Liver (tissue), 3 donors: ENCODE measurements around the gene DHRS9.

Experiments used
- EGR1 ChIP-seq, 2 donors: IDR thresholded peaks; 2 replicates each; pipeline ENCODE4 v1.6.1; 2016 to 2018; ENCODE audit warnings: antibody characterized with exemption in 2 of 2, low read depth in 2 of 2
- FOXA1 ChIP-seq: IDR thresholded peaks from 2 replicates; pipeline ENCODE4 v1.6.1; 2016; ENCODE audit warnings: antibody characterized with exemption
- GABPA ChIP-seq, 2 donors: IDR thresholded peaks in 1 of 2; conservative IDR thresholded peaks in 1 of 2; 2 replicates each; pipeline ENCODE4 v1.6.1; 2016; ENCODE audit warnings: antibody characterized with exemption in 2 of 2, mild to moderate bottlenecking in 1 of 2, moderate library complexity in 1 of 2
- HNF4G ChIP-seq: IDR thresholded peaks from 2 replicates; pipeline ENCODE4 v1.6.1; 2016; ENCODE audit warnings: antibody characterized with exemption
- JUND ChIP-seq, 2 donors: IDR thresholded peaks; 2 replicates each; pipeline ENCODE4 v1.6.1; 2016; ENCODE audit warnings: antibody characterized with exemption in 2 of 2
- SP1 ChIP-seq: IDR thresholded peaks from 2 replicates; pipeline ENCODE4 v1.6.1; 2018; ENCODE audit warnings: antibody characterized with exemption, mild to moderate bottlenecking
- TAF1 ChIP-seq: conservative IDR thresholded peaks from 2 replicates; pipeline ENCODE4 v1.6.1; 2016; ENCODE audit warnings: antibody characterized with exemption, mild to moderate bottlenecking
- YY1 ChIP-seq: IDR thresholded peaks from 2 replicates; pipeline ENCODE4 v1.6.1; 2016; ENCODE audit warnings: antibody characterized with exemption, mild to moderate bottlenecking
- TF ChIP-seq, protein P1 (sequence below): fragments of 150-350 bp; IDR thresholded peaks from 2 replicates; pipeline ENCODE4 v1.5.1; 2017; ENCODE audit warnings: improper control_type of control experiment, low read depth, low read length; ENCODE audit not compliant: missing input control
- TF ChIP-seq, protein P2 (sequence below): IDR thresholded peaks from 2 replicates; pipeline ENCODE4 v1.6.1; 2016; ENCODE audit warnings: antibody characterized with exemption, mild to moderate bottlenecking
- TF ChIP-seq, protein P3 (sequence below): IDR thresholded peaks from 2 replicates; pipeline ENCODE4 v1.6.1; 2016; ENCODE audit warnings: antibody characterized with exemption
- TF ChIP-seq, protein P4 (sequence below): IDR thresholded peaks from 2 replicates; pipeline ENCODE4 v1.6.1; 2016; ENCODE audit warnings: antibody characterized with exemption
- TF ChIP-seq, protein P5 (sequence below): IDR thresholded peaks from 2 replicates; pipeline ENCODE4 v1.6.1; 2016; ENCODE audit warnings: antibody characterized with exemption
- donor health status: healthy.
- donor health status: healthy.

DNA sequence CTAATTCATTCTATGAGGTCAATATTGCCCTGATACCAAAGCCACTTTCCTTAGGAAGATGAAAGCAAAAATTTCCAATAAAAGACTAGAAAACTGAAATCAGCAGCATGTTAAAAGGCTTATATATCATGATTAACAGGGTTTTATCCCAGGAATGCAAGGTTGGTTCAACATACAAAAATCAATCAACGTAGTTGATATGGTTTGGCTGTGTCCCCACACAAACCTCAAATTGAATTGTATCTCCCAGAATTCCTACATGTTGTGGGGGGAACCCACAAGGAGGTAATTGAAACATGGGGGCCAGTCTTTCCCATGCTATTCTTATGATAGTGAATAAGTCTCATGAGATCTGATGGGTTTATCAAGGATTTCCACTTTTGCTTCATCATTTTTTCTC, 26.5 kb upstream of the DHRS9 start:
- TF ChIP-seq, protein P1, sequence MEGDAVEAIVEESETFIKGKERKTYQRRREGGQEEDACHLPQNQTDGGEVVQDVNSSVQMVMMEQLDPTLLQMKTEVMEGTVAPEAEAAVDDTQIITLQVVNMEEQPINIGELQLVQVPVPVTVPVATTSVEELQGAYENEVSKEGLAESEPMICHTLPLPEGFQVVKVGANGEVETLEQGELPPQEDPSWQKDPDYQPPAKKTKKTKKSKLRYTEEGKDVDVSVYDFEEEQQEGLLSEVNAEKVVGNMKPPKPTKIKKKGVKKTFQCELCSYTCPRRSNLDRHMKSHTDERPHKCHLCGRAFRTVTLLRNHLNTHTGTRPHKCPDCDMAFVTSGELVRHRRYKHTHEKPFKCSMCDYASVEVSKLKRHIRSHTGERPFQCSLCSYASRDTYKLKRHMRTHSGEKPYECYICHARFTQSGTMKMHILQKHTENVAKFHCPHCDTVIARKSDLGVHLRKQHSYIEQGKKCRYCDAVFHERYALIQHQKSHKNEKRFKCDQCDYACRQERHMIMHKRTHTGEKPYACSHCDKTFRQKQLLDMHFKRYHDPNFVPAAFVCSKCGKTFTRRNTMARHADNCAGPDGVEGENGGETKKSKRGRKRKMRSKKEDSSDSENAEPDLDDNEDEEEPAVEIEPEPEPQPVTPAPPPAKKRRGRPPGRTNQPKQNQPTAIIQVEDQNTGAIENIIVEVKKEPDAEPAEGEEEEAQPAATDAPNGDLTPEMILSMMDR = no peak
- TF ChIP-seq, protein P2, sequence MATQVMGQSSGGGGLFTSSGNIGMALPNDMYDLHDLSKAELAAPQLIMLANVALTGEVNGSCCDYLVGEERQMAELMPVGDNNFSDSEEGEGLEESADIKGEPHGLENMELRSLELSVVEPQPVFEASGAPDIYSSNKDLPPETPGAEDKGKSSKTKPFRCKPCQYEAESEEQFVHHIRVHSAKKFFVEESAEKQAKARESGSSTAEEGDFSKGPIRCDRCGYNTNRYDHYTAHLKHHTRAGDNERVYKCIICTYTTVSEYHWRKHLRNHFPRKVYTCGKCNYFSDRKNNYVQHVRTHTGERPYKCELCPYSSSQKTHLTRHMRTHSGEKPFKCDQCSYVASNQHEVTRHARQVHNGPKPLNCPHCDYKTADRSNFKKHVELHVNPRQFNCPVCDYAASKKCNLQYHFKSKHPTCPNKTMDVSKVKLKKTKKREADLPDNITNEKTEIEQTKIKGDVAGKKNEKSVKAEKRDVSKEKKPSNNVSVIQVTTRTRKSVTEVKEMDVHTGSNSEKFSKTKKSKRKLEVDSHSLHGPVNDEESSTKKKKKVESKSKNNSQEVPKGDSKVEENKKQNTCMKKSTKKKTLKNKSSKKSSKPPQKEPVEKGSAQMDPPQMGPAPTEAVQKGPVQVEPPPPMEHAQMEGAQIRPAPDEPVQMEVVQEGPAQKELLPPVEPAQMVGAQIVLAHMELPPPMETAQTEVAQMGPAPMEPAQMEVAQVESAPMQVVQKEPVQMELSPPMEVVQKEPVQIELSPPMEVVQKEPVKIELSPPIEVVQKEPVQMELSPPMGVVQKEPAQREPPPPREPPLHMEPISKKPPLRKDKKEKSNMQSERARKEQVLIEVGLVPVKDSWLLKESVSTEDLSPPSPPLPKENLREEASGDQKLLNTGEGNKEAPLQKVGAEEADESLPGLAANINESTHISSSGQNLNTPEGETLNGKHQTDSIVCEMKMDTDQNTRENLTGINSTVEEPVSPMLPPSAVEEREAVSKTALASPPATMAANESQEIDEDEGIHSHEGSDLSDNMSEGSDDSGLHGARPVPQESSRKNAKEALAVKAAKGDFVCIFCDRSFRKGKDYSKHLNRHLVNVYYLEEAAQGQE = no peak
- no peak for TF ChIP-seq TAF1
- TF ChIP-seq, protein P3, sequence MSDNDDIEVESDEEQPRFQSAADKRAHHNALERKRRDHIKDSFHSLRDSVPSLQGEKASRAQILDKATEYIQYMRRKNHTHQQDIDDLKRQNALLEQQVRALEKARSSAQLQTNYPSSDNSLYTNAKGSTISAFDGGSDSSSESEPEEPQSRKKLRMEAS = no peak
- TF ChIP-seq SP1 = no peak
- TF ChIP-seq EGR1 (IDR thresholded peaks at IDR 0.05; ENCODE audit: low read depth in 2 of 2) = no peak
- no peak for TF ChIP-seq JUND (IDR thresholded peaks at IDR 0.05)
- TF ChIP-seq YY1 = no peak
- TF ChIP-seq FOXA1 = no peak
- no peak for TF ChIP-seq GABPA (IDR thresholded peaks at IDR 0.05 in 1 of 2, conservative IDR thresholded peaks at IDR 0.05 in 1 of 2)
- no peak for TF ChIP-seq HNF4G
- TF ChIP-seq, protein P4, sequence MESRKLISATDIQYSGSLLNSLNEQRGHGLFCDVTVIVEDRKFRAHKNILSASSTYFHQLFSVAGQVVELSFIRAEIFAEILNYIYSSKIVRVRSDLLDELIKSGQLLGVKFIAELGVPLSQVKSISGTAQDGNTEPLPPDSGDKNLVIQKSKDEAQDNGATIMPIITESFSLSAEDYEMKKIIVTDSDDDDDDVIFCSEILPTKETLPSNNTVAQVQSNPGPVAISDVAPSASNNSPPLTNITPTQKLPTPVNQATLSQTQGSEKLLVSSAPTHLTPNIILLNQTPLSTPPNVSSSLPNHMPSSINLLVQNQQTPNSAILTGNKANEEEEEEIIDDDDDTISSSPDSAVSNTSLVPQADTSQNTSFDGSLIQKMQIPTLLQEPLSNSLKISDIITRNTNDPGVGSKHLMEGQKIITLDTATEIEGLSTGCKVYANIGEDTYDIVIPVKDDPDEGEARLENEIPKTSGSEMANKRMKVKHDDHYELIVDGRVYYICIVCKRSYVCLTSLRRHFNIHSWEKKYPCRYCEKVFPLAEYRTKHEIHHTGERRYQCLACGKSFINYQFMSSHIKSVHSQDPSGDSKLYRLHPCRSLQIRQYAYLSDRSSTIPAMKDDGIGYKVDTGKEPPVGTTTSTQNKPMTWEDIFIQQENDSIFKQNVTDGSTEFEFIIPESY = no peak
- TF ChIP-seq, protein P5, sequence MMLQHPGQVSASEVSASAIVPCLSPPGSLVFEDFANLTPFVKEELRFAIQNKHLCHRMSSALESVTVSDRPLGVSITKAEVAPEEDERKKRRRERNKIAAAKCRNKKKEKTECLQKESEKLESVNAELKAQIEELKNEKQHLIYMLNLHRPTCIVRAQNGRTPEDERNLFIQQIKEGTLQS = no peak
